ENCODE data around the gene TENT5C.

TENT5C gene

GRCh38 chr1:117613969-117614729 lies 8.3 kb downstream of the TENT5C start:
- no peak for DNase-seq

- peak; percentile 65 for DNase-seq
These were observed 9.6 kb downstream of the TENT5C start for GRCh38 chr1:117615474-117615873.

- DNase-seq, result no peak
These were observed 10.5 kb downstream of the TENT5C start for GRCh38 chr1:117616356-117616755.

- no peak for DNase-seq
These were observed 11.1 kb downstream of the TENT5C start for GRCh38 chr1:117616967-117617366.

- no peak for DNase-seq
These were observed 12.7 kb downstream of the TENT5C start for GRCh38 chr1:117618450-117619122.

GRCh38 chr1:117620440-117620839 lies 14.6 kb downstream of the TENT5C start:
- no peak for DNase-seq

- DNase-seq, result no peak
These were observed 15.5 kb downstream of the TENT5C start for GRCh38 chr1:117621316-117621715.

GRCh38 chr1:117622726-117623125 lies 16.9 kb downstream of the TENT5C start:
- DNase-seq, result no peak

- no peak for DNase-seq
These were observed 17.3 kb downstream of the TENT5C start for GRCh38 chr1:117623141-117623540.

GRCh38 chr1:117623698-117624097 lies 17.9 kb downstream of the TENT5C start:
- DNase-seq, result no peak

- DNase-seq, result no peak
These were observed 21.8 kb downstream of the TENT5C start for GRCh38 chr1:117627546-117628130.

GRCh38 chr1:117628343-117628742 lies 22.5 kb downstream of the TENT5C start:
- no peak for DNase-seq

GRCh38 chr1:117629625-117630422 lies 24.0 kb downstream of the TENT5C start:
- no peak for DNase-seq

GRCh38 chr1:117630423-117630998 lies 24.7 kb downstream of the TENT5C start:
- no peak for DNase-seq

GRCh38 chr1:117631359-117632160 lies 25.7 kb downstream of the TENT5C start:
- DNase-seq, result no peak

GRCh38 chr1:117632269-117633067 lies 26.6 kb downstream of the TENT5C start:
- DNase-seq, result no peak

GRCh38 chr1:117633068-117633345 lies 27.2 kb downstream of the TENT5C start:
- no peak for DNase-seq

- no peak for DNase-seq
These were observed 27.6 kb downstream of the TENT5C start for GRCh38 chr1:117633423-117633822.

GRCh38 chr1:117633936-117634335 lies 28.1 kb downstream of the TENT5C start:
- DNase-seq, result no peak

- DNase-seq, result no peak
These were observed 28.8 kb downstream of the TENT5C start for GRCh38 chr1:117634631-117635030.

GRCh38 chr1:117635805-117636204 lies 30.0 kb downstream of the TENT5C start:
- no peak for DNase-seq

All from CD4-positive, alpha-beta T cell treated with Interleukin-17A for 1 hour (primary cell).